Measurements from ENCODE around the gene NUP205.

- TF ChIP-seq GATA2 (IDR thresholded peaks at IDR 0.05; ENCODE audit: low read depth, low read length) (no peak), GATA3 (IDR thresholded peaks at IDR 0.05; ENCODE audit: low read depth, low read length) (no peak)
Measured at GRCh38 chr7:135681762-135682161, 124.0 kb downstream of the NUP205 start.
